CD4-positive, alpha-beta T cell (primary cell): Measurements from ENCODE around the gene GNRHR. TPM values are rescaled to one million over a fixed set of nuclear protein-coding genes. Genes with fewer than 3 reads are reported as not detected.
"Not testable (repeated sequence)": the region's sequence is repeated elsewhere in the genome, so short reads cannot be mapped to it uniquely, and the experiment has no call there.

Experiments
- ATAC-seq: fragments of 200-7000 bp; cut with Tn5 transposase; one replicate; pipeline ENCODE4 v1.10.0; 2022; ENCODE audit warnings: mild to moderate bottlenecking; ENCODE audit not compliant: poor library complexity
- CTCF ChIA-PET: fragments of 350-600 bp; sonication (Branson Sonifier 250); formaldehyde crosslinking; loops from one replicate; lab custom pipeline; 2021; ENCODE audit warnings: antibody characterized with exemption, inconsistent platforms; lab: Charles Lee
- POLR2A ChIA-PET: fragments of 350-600 bp; sonication (Branson Sonifier 250); formaldehyde crosslinking; loops from one replicate; lab custom pipeline; 2021; ENCODE audit warnings: antibody characterized with exemption, inconsistent platforms; lab: Charles Lee
- DNase-seq, 14 experiments: peaks; one replicate each; pipeline ENCODE4 v3.0.0-alpha.2; 2013 to 2020; ENCODE audit warnings: mixed read lengths in 2 of 14
- H3K27ac ChIP-seq, 2 donors: one replicate each; pipeline versions ENCODE4 v1.5.1 to v1.7.0; 2013; ENCODE audit warnings: low read length in 2 of 2, low read depth in 1 of 2, mild to moderate bottlenecking in 1 of 2
- H3K27me3 ChIP-seq, 2 experiments: 1 replicate in 1 of 2; 2 replicates in 1 of 2; pipeline versions ENCODE4 v1.6.1 to v1.7.0; 2013; ENCODE audit warnings: low read length in 2 of 2, control low read depth in 1 of 2, mild to moderate bottlenecking in 1 of 2, moderate library complexity in 1 of 2; ENCODE audit not compliant: insufficient read depth in 2 of 2, control insufficient read depth in 1 of 2
- H3K36me3 ChIP-seq: one replicate; pipeline ENCODE4 v1.6.1; 2013; ENCODE audit warnings: low read length, control low read depth; ENCODE audit not compliant: insufficient read depth
- H3K4me1 ChIP-seq: one replicate; pipeline ENCODE4 v1.6.1; 2013; ENCODE audit warnings: low read length, control low read depth; ENCODE audit not compliant: insufficient read depth
- H3K4me3 ChIP-seq: one replicate; pipeline ENCODE4 v1.5.1; 2013; ENCODE audit warnings: mild to moderate bottlenecking, low read length, moderate library complexity
- H3K9me3 ChIP-seq, 2 experiments: 1 replicate in 1 of 2; 2 replicates in 1 of 2; pipeline versions ENCODE4 v1.6.1 to v1.7.0; 2013; ENCODE audit warnings: low read length in 2 of 2, mild to moderate bottlenecking in 2 of 2, control low read depth in 1 of 2, moderate library complexity in 1 of 2; ENCODE audit not compliant: control insufficient read depth in 1 of 2, insufficient read depth in 1 of 2
- H3K27ac Mint-ChIP-seq: one replicate; pipeline ENCODE4 v1.8.0; 2020; ENCODE audit warnings: mixed read lengths
- H3K27me3 Mint-ChIP-seq: one replicate; pipeline ENCODE4 v1.8.0; 2021; ENCODE audit warnings: mixed read lengths
- H3K36me3 Mint-ChIP-seq: one replicate; pipeline ENCODE4 v1.8.0; 2021; ENCODE audit warnings: low read depth, mixed read lengths
- H3K4me1 Mint-ChIP-seq: one replicate; pipeline ENCODE4 v1.8.0; 2021; ENCODE audit warnings: low read depth, mixed read lengths
- H3K4me3 Mint-ChIP-seq: one replicate; pipeline ENCODE4 v1.8.0; 2020; ENCODE audit warnings: mild to moderate bottlenecking, mixed read lengths
- H3K9me3 Mint-ChIP-seq: one replicate; pipeline ENCODE4 v1.8.0; 2020; ENCODE audit warnings: mixed read lengths
- intact Hi-C, 2 experiments: fragments of 100-400 bp; cut with DNase I in 1 of 2; cut with micrococcal nuclease in 1 of 2; formaldehyde crosslinking; loops; one replicate each; pipeline versions ENCODE4 v1.15.1 to v1.9.0; 2023 to 2025; cut with DNase I, micrococcal nuclease
- total RNA-seq, 174 experiments: library from RNA in 2 of 174; stranded (reverse) in 2 of 174; gene quantifications; one replicate each; pipeline ENCODE4 v1.2.3 and lab custom pipeline; 2021 to 2026
- TF ChIP-seq, protein P1 (sequence below): fragments of 200-600 bp; IDR thresholded peaks from one replicate; pipeline ENCODE4 v1.8.0; 2022; ENCODE audit warnings: antibody characterized with exemption, mild to moderate bottlenecking

Gene GNRHR
- total RNA-seq, 2 experiments from 2014 or later, result not detected

DNA sequence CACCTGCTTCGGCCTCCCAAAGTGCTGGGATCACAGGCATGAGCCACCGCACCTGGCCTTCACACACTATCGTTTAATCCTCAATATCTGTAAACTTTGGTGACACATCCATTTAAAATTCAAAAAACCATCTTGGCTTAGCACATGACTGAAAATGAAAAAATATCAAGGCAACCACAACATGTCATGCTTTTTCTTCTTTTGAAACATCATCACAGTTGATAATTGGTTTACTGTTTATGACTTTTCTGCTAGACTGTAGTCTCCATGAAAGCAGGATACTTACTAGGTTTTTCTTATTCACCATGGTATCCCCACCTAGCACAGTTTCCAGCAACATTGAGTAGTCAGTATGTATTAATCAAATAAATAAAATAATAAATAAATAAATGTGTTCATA is 11.0 kb downstream of the GNRHR start:
- ATAC-seq (no peak), DNase-seq (no peak)
- Histone ChIP-seq H3K27me3 (no peaks in the 10 kb centered on the region), H3K27ac (no peak overlapping the region), H3K4me1 (no peaks in the 10 kb centered on the region), H3K9me3 (no peaks in the 10 kb centered on the region), H3K36me3 (no peaks in the 10 kb centered on the region), H3K4me3 (no peak overlapping the region)
- ChIA-PET POLR2A (no interaction called here), CTCF (no interaction called here)
- Mint-ChIP-seq H3K9me3 (no peaks in the 10 kb centered on the region), H3K4me1 (no peaks in the 10 kb centered on the region), H3K36me3 (no peaks in the 10 kb centered on the region), H3K27ac (no peak overlapping the region), H3K27me3 (no peaks in the 10 kb centered on the region), H3K4me3 (no peak overlapping the region)
- intact Hi-C loops, result no loop called here
- TF ChIP-seq, protein P1, sequence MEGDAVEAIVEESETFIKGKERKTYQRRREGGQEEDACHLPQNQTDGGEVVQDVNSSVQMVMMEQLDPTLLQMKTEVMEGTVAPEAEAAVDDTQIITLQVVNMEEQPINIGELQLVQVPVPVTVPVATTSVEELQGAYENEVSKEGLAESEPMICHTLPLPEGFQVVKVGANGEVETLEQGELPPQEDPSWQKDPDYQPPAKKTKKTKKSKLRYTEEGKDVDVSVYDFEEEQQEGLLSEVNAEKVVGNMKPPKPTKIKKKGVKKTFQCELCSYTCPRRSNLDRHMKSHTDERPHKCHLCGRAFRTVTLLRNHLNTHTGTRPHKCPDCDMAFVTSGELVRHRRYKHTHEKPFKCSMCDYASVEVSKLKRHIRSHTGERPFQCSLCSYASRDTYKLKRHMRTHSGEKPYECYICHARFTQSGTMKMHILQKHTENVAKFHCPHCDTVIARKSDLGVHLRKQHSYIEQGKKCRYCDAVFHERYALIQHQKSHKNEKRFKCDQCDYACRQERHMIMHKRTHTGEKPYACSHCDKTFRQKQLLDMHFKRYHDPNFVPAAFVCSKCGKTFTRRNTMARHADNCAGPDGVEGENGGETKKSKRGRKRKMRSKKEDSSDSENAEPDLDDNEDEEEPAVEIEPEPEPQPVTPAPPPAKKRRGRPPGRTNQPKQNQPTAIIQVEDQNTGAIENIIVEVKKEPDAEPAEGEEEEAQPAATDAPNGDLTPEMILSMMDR, result no peak

DNA sequence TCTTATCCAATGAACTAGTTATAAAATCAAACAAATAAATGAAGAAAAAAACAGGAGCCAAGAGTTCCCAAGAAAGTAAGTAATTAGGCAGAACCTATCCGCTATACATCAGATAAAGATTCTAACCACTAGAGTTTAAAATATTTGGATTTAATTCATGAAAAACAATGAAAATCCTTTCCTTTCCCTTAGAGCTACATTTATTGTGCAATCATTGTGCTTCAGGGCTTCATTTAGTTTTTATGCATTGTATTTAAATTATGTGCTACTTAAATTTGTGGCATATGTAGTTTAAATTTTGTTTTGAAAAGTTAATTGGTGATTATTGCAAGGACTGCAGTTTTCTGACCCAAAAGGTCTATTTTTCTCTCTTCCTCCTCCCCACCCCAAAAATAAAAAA is 17.9 kb downstream of the GNRHR start:
- ATAC-seq (no peak), DNase-seq (no peak)
- intact Hi-C loops, result no loop called here
- no peaks in the 10 kb centered on the region for H3K4me1 ChIP-seq
- no peaks in the 10 kb centered on the region for H3K27me3 ChIP-seq
- H3K27ac ChIP-seq, result no peak overlapping the region
- Mint-ChIP-seq H3K36me3 (no peaks in the 10 kb centered on the region), H3K4me1 (no peaks in the 10 kb centered on the region), H3K27me3 (no peaks in the 10 kb centered on the region), H3K4me3 (no peak overlapping the region), H3K9me3 (no peaks in the 10 kb centered on the region), H3K27ac (no peak overlapping the region)
- peaks cover 3% of the 10 kb centered on the region for H3K36me3 ChIP-seq
- no peak overlapping the region for H3K4me3 ChIP-seq
- H3K9me3 ChIP-seq, result no peaks in the 10 kb centered on the region
- ChIA-PET POLR2A (interaction anchor here (1.2 kb wide), 1 partner anchor 35 kb away, joined by 3 read pairs; the partner anchor contains the start of gene UBA6), CTCF (no interaction called here)
- TF ChIP-seq, protein P1, result no peak

DNA sequence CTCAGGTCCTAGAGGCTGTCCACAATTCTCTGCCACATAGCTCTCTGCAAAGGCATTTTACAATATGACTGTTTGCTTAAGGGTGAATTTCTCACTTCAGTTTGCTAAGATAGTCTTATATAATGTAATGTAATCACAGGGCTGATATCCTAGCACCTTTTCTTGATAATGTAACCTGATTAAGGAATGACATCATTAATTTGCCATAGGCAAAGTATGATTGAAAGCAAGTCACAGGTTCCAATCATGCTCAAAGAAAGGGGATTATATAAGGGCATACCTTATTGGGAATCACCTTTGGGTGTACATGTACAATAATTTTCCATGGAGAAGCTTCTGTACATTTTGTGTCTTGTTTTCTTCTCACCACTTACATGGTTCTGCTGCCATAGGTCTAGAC is 18.9 kb downstream of the GNRHR start:
- intact Hi-C loops, result no loop called here
- H3K4me1 ChIP-seq, result no peaks in the 10 kb centered on the region
- ChIA-PET POLR2A (no interaction called here), CTCF (interaction anchor here (1.5 kb wide), 1 partner anchor 11 kb away, joined by 4 read pairs; no protein-coding TSS in a partner anchor)
- peaks cover 3% of the 10 kb centered on the region for H3K36me3 ChIP-seq
- Mint-ChIP-seq H3K27me3 (no peaks in the 10 kb centered on the region), H3K4me3 (no peak overlapping the region), H3K4me1 (no peaks in the 10 kb centered on the region), H3K36me3 (no peaks in the 10 kb centered on the region), H3K27ac (no peak overlapping the region), H3K9me3 (no peaks in the 10 kb centered on the region)
- ATAC-seq, result no peak
- TF ChIP-seq, protein P1, result no peak
- H3K27me3 ChIP-seq, result no peaks in the 10 kb centered on the region
- DNase-seq, result no peak
- no peaks in the 10 kb centered on the region for H3K9me3 ChIP-seq
- no peak overlapping the region for H3K27ac ChIP-seq
- H3K4me3 ChIP-seq, result no peak overlapping the region

GRCh38 chr4:67730511-67730910 is 23.7 kb downstream of the GNRHR start:
- POLR2A ChIA-PET, H3K4me3 ChIP-seq, DNase-seq, H3K9me3 ChIP-seq, H3K36me3 Mint-ChIP-seq, intact Hi-C loops, H3K36me3 ChIP-seq, H3K27me3 Mint-ChIP-seq, H3K27ac ChIP-seq, CTCF ChIA-PET, H3K27ac Mint-ChIP-seq, H3K4me1 Mint-ChIP-seq, H3K27me3 ChIP-seq, H3K4me3 Mint-ChIP-seq, H3K9me3 Mint-ChIP-seq, ATAC-seq, H3K4me1 ChIP-seq: not testable (repeated sequence)
